Esophagus squamous epithelium (tissue), 5 donors: ENCODE measurements around the gene CHRNB1. TPM values are rescaled to one million over a fixed set of nuclear protein-coding genes. Genes with fewer than 3 reads are reported as not detected.
"Not testable (repeated sequence)": the region's sequence is repeated elsewhere in the genome, so short reads cannot be mapped to it uniquely, and the experiment has no call there.

Source experiments
- DNase-seq: peaks from one replicate; lab custom pipeline; 2025; lab: John Stamatoyannopoulos, UW
- H3K27ac ChIP-seq, 4 donors: fragments of 200-600 bp; sonication (generic); one replicate each; pipeline ENCODE4 v1.5.1; 2016 to 2019; ENCODE audit warnings: mild to moderate bottlenecking in 1 of 4
- H3K27me3 ChIP-seq, 4 donors: fragments of 200-600 bp; sonication (generic); 1 replicate in 3 of 4; 2 replicates in 1 of 4; pipeline versions ENCODE4 v1.5.1 to v1.6.0; 2017 to 2021; ENCODE audit warnings: antibody characterized with exemption in 1 of 4
- H3K36me3 ChIP-seq, 3 donors: fragments of 200-600 bp; sonication (generic); one replicate each; pipeline ENCODE4 v1.5.1; 2016 to 2019
- H3K4me1 ChIP-seq, 3 donors: fragments of 200-600 bp; sonication (generic); one replicate each; pipeline ENCODE4 v1.5.1; 2017 to 2019
- H3K4me3 ChIP-seq, 4 donors: fragments of 200-600 bp; sonication (generic); 1 replicate in 3 of 4; 2 replicates in 1 of 4; pipeline ENCODE4 v1.5.1; 2016 to 2019; ENCODE audit warnings: mild to moderate bottlenecking in 2 of 4, moderate library complexity in 1 of 4
- H3K9me3 ChIP-seq, 3 donors: fragments of 200-600 bp; sonication (generic); one replicate each; pipeline ENCODE4 v1.5.1; 2016 to 2019
- CTCF ChIP-seq, 6 experiments: fragments of 450-650 bp in 4 of 6; fragments of 200-600 bp in 2 of 6; sonication (generic) in 2 of 6; IDR thresholded peaks; one replicate each; pipeline ENCODE4 v1.5.1; 2016 to 2019; ENCODE audit warnings: antibody characterized with exemption in 6 of 6, mild to moderate bottlenecking in 4 of 6, moderate library complexity in 4 of 6
- POLR2A ChIP-seq, 4 donors: fragments of 450-650 bp; IDR thresholded peaks; one replicate each; pipeline ENCODE4 v1.6.1; 2017; ENCODE audit warnings: antibody characterized with exemption in 4 of 4, mild to moderate bottlenecking in 4 of 4, moderate library complexity in 3 of 4
- WGBS, 2 donors: methylation state at CpG; one replicate each; pipeline ENCODE4 v1.1.5; 2018; 5-methylcytosine and 5-hydroxymethylcytosine counted together
- intact Hi-C: fragments of 100-400 bp; cut with DNase I; formaldehyde crosslinking; loops from one replicate; pipeline ENCODE4 v1.15.0; 2022
- total RNA-seq, 4 donors: library from RNA; depleted of rRNA; stranded (reverse); fragments of >200 nt; gene quantifications; one replicate each; pipeline ENCODE4 v1.1.0, GENCODE V29; 2016
- donor health status: DM: yes; HTN: yes; CAD: no.

CHRNB1 gene
- total RNA-seq, 4 donors from 2014 or later = 2.4 to 7.2 (median 4.6) TPM

GRCh38 chr17:7479213-7480088, 34.6 kb downstream of the CHRNB1 start, which contains the start of gene ZBTB4:
TSS of gene ZBTB4 (minus strand) at chr17:7479631. CDS start at chr17:7466801, 12,830 bp downstream.
- H3K27ac ChIP-seq = peak within 1 kb of the TSS; percentile 98 to 100 (median 99)
- no peaks in the 10 kb centered on the region for H3K27me3 ChIP-seq
- peak within 1 kb of the TSS; percentile 79 to 100 (median 94) for H3K4me3 ChIP-seq
- no CpG with 5 or more reads among the region's 92 CpGs for WGBS, 2 donors
- peaks cover 45 to 83% (median 47%) of the 10 kb centered on the region in 3 donors for H3K4me1 ChIP-seq
- no peaks in the 10 kb centered on the region for H3K36me3 ChIP-seq
- no peak for DNase-seq
- intact Hi-C loops = loop anchor here (5.0 kb wide), 1 partner anchor 37 kb away; no protein-coding TSS in a partner anchor
- peak in 2 of 4 donors; percentile 51 to 80 for TF ChIP-seq POLR2A (IDR thresholded peaks at IDR 0.05)
- TF ChIP-seq CTCF (IDR thresholded peaks at IDR 0.05) = no peak
- H3K9me3 ChIP-seq = no peaks in the 10 kb centered on the region

GRCh38 chr17:7480089-7480384, 35.2 kb downstream of the CHRNB1 start:
- Histone ChIP-seq H3K27ac (peak overlapping the region; percentile 98 to 100 (median 99)), H3K27me3 (no peaks in the 10 kb centered on the region), H3K9me3 (no peaks in the 10 kb centered on the region), H3K36me3 (no peaks in the 10 kb centered on the region), H3K4me3 (peak overlapping the region; percentile 79 to 100 (median 94)), H3K4me1 (peaks cover 45 to 78% (median 45%) of the 10 kb centered on the region in 3 donors)
- intact Hi-C loops = no loop called here
- TF ChIP-seq CTCF (IDR thresholded peaks at IDR 0.05) = no peak
- no peak for TF ChIP-seq POLR2A (IDR thresholded peaks at IDR 0.05)
- no peak for DNase-seq
- 5% methylated on average over 4 of the region's 8 CpGs for WGBS, 2 donors

GRCh38 chr17:7481275-7481674, 36.4 kb downstream of the CHRNB1 start, which contains the start of gene SLC35G6:
TSS of gene SLC35G6 (plus strand) at chr17:7481446. CDS start at chr17:7481517, 71 bp downstream.
- H3K27me3 ChIP-seq, intact Hi-C loops, DNase-seq, H3K9me3 ChIP-seq, H3K36me3 ChIP-seq: not testable (repeated sequence)
- Histone ChIP-seq H3K27ac (peak within 1 kb of the TSS; percentile 98 to 100 (median 100)), H3K4me3 (peak within 1 kb of the TSS in 1 of 4 donors; percentile 92), H3K4me1 (peaks cover 37 to 78% (median 39%) of the 10 kb centered on the region in 3 donors)
- WGBS, 2 donors = 85 to 87% methylated on average over 4 of the region's 4 CpGs

DNA sequence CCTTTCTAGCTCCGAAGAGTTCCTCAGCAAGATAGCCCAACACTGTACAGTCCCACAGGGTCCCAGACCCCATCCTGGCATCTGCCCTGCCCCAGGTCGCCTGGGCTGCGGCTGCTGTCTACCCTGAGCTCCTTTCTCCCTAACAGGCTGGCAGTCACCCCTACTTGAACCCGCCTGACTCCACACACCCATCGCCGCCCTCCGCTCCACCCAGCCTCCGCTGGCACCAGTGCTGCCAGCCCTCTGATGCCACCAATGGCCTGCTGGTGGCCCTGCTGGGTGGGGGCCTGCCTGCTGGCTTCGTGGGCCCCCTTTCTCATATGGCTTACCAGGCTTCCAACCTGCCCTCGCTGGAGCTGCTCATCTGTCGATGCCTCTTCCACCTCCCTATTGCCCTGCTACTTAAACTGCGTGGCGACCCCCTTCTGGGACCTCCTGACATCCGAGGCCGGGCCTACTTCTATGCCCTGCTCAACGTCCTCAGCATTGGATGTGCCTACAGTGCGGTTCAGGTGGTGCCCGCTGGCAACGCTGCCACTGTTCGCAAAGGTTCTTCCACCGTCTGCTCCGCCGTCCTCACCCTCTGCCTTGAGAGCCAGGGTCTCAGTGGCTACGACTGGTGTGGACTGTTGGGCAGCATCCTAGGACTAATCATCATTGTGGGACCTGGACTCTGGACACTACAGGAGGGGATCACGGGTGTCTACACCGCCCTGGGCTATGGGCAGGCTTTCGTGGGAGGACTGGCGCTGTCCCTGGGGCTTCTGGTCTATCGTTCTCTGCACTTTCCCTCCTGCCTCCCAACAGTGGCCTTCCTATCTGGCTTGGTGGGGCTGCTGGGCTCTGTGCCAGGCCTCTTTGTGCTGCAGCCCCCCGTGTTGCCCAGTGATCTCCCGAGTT, 37.2 kb downstream of the CHRNB1 start:
- H3K4me1 ChIP-seq = peaks cover 35 to 78% (median 37%) of the 10 kb centered on the region in 3 donors
- DNase-seq, intact Hi-C loops, H3K4me3 ChIP-seq, H3K9me3 ChIP-seq, H3K27me3 ChIP-seq, H3K36me3 ChIP-seq: not testable (repeated sequence)
- H3K27ac ChIP-seq = peak overlapping the region; percentile 33 to 100 (median 99)
- WGBS, 2 donors = 93 to 94% methylated on average over 16 to 19 of the region's 31 CpGs

- DNase-seq, H3K36me3 ChIP-seq, H3K9me3 ChIP-seq, intact Hi-C loops, H3K27me3 ChIP-seq: not testable (repeated sequence)
- WGBS, 2 donors = 66 to 69% methylated on average over 4 to 5 of the region's 6 CpGs
- Histone ChIP-seq H3K4me3 (peak overlapping the region in 3 of 4 donors; percentile 68 to 89 (median 71)), H3K4me1 (peaks cover 33 to 78% (median 38%) of the 10 kb centered on the region in 3 donors), H3K27ac (peak overlapping the region; percentile 98 to 100 (median 99))
Measured at GRCh38 chr17:7482742-7483088, 37.9 kb downstream of the CHRNB1 start.

- intact Hi-C loops = no loop called here
- peak in 2 of 4 donors; percentile 4 to 57 for TF ChIP-seq POLR2A (IDR thresholded peaks at IDR 0.05)
- no peak for TF ChIP-seq CTCF (IDR thresholded peaks at IDR 0.05)
Measured at GRCh38 chr17:7483255-7484066, 38.6 kb downstream of the CHRNB1 start.

More at GRCh38 chr17:7483255-7484066, 38.6 kb downstream of the CHRNB1 start:
- Histone ChIP-seq H3K9me3 (no peaks in the 10 kb centered on the region), H3K27ac (peak overlapping the region; percentile 98 to 100 (median 99)), H3K4me1 (peaks cover 26 to 78% (median 39%) of the 10 kb centered on the region in 3 donors), H3K36me3 (no peaks in the 10 kb centered on the region), H3K27me3 (no peaks in the 10 kb centered on the region), H3K4me3 (peak overlapping the region; percentile 48 to 89 (median 70))
- peak; percentile 84 for DNase-seq
- WGBS, 2 donors = 0 to 2% methylated on average over 18 to 20 of the region's 38 CpGs
